Measurements from ENCODE around the gene IGFBP4. TPM values are rescaled to one million over a fixed set of nuclear protein-coding genes. Genes with fewer than 3 reads are reported as not detected.

IGFBP4 gene
- total and polyA plus RNA-seq, 2 donors: 111 to 488 TPM

- H3K4me1 ChIP-seq (ENCODE audit: insufficient read depth): no peaks in the 10 kb centered on the region
- no peak overlapping the region for H3K27ac ChIP-seq (ENCODE audit: low read depth)
- H3K36me3 ChIP-seq (ENCODE audit: insufficient read depth): no peaks in the 10 kb centered on the region
- WGBS: 77% methylated on average over 2 of the region's 2 CpGs
- no peak overlapping the region for H3K4me3 ChIP-seq (ENCODE audit: low read depth, low read length)
- DNase-seq (ENCODE audit: extremely low spot score): no peak
These were observed 11.4 kb downstream of the IGFBP4 start for GRCh38 chr17:40454613-40454995.

- WGBS: 52% methylated on average over 16 of the region's 16 CpGs
- H3K36me3 ChIP-seq (ENCODE audit: insufficient read depth): no peaks in the 10 kb centered on the region
These were observed 13.2 kb downstream of the IGFBP4 start for GRCh38 chr17:40456396-40456951.

DNA sequence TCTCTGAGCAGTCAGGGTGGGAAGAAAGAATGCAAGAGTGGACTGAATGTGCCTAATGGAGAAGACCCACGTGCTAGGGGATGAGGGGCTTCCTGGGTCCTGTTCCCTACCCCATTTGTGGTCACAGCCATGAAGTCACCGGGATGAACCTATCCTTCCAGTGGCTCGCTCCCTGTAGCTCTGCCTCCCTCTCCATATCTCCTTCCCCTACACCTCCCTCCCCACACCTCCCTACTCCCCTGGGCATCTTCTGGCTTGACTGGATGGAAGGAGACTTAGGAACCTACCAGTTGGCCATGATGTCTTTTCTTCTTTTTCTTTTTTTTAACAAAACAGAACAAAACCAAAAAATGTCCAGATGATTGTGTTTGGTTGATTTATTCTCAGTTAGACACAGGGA is 14.1 kb downstream of the IGFBP4 start:
- Histone ChIP-seq H3K36me3 (ENCODE audit: insufficient read depth) (no peaks in the 10 kb centered on the region), H3K4me3 (ENCODE audit: low read depth, low read length) (no peak overlapping the region), H3K27ac (ENCODE audit: low read depth) (peak overlapping the region; percentile 39), H3K4me1 (ENCODE audit: insufficient read depth) (no peaks in the 10 kb centered on the region)
- 91% methylated on average over 3 of the region's 3 CpGs for WGBS
- no peak for DNase-seq (ENCODE audit: extremely low spot score)

More at GRCh38 chr17:40456396-40456951, 13.2 kb downstream of the IGFBP4 start:
- Histone ChIP-seq H3K27ac (ENCODE audit: low read depth) (no peak overlapping the region), H3K4me3 (ENCODE audit: low read depth, low read length) (no peak overlapping the region), H3K4me1 (ENCODE audit: insufficient read depth) (no peaks in the 10 kb centered on the region)
- DNase-seq (ENCODE audit: extremely low spot score): no peak

GRCh38 chr17:40457964-40458791 is 14.9 kb downstream of the IGFBP4 start:
- no peaks in the 10 kb centered on the region for H3K36me3 ChIP-seq (ENCODE audit: insufficient read depth)
- H3K4me1 ChIP-seq (ENCODE audit: insufficient read depth): no peaks in the 10 kb centered on the region
- WGBS: 28% methylated on average over 16 of the region's 16 CpGs
- no peak for DNase-seq (ENCODE audit: extremely low spot score)
- H3K4me3 ChIP-seq (ENCODE audit: low read depth, low read length): no peak overlapping the region
- no peak overlapping the region for H3K27ac ChIP-seq (ENCODE audit: low read depth)

- Histone ChIP-seq H3K4me1 (ENCODE audit: insufficient read depth) (no peaks in the 10 kb centered on the region), H3K36me3 (ENCODE audit: insufficient read depth) (no peaks in the 10 kb centered on the region), H3K27ac (ENCODE audit: low read depth) (no peak overlapping the region), H3K4me3 (ENCODE audit: low read depth, low read length) (no peak overlapping the region)
- DNase-seq (ENCODE audit: extremely low spot score): no peak
- 77% methylated on average over 12 of the region's 12 CpGs for WGBS
These were observed 15.7 kb downstream of the IGFBP4 start for GRCh38 chr17:40458851-40459482.

DNA sequence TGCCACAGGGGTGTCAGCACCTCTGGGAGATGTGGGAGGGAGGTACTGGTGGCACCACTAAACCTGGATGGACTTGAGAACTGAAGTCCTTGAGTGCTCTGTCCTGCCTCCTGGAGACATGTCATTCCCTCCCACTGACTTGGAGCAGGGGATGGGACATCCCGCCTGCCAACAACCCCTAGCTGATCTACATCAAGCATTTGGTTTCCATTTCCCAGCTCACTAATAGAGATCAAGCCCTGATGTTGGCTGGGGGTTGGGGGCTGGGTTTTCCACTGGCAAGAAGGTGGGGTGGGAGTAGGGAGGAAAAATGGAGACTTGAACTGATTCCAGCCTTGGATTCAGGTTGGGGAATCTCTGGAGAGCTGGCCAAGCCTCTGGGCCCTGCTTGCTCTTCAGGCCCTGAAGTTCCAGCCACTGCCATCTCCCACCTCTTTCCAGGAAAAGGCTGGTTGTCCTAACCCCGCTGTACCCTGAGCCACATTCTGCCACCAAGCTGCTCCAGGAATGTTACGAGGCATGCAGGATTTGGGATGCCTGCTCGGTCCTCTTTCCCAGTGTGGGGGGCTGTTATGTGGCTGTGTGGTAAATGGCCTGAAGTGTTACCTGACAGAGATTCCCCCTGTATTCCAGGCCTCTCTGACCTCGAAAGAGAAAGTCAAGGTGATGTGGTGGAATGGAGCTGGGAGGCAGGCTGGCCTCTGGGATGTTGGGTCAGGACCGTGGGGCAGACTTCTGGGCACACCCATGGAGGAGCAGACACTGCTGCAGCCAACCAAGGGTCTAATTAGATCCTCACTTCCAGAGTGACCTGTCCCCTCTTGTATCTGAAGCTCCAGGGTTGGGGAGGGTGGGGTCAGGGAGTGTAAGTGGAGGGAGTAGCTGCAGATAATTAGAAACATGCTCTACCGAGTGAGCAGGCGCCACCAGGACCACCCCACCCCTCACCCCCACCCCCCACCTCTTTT is 16.7 kb downstream of the IGFBP4 start:
- Histone ChIP-seq H3K4me1 (ENCODE audit: insufficient read depth) (no peaks in the 10 kb centered on the region), H3K36me3 (ENCODE audit: insufficient read depth) (no peaks in the 10 kb centered on the region), H3K4me3 (ENCODE audit: low read depth, low read length) (no peak overlapping the region), H3K27ac (ENCODE audit: low read depth) (no peak overlapping the region)
- 61% methylated on average over 8 of the region's 8 CpGs for WGBS
- no peak for DNase-seq (ENCODE audit: extremely low spot score)

- Histone ChIP-seq H3K4me3 (ENCODE audit: low read depth, low read length) (no peak overlapping the region), H3K36me3 (ENCODE audit: insufficient read depth) (no peaks in the 10 kb centered on the region), H3K4me1 (ENCODE audit: insufficient read depth) (no peaks in the 10 kb centered on the region), H3K27ac (ENCODE audit: low read depth) (no peak overlapping the region)
- WGBS: 62% methylated on average over 3 of the region's 3 CpGs
- DNase-seq (ENCODE audit: extremely low spot score): no peak
These were observed 17.3 kb downstream of the IGFBP4 start for GRCh38 chr17:40460604-40460967.

DNA sequence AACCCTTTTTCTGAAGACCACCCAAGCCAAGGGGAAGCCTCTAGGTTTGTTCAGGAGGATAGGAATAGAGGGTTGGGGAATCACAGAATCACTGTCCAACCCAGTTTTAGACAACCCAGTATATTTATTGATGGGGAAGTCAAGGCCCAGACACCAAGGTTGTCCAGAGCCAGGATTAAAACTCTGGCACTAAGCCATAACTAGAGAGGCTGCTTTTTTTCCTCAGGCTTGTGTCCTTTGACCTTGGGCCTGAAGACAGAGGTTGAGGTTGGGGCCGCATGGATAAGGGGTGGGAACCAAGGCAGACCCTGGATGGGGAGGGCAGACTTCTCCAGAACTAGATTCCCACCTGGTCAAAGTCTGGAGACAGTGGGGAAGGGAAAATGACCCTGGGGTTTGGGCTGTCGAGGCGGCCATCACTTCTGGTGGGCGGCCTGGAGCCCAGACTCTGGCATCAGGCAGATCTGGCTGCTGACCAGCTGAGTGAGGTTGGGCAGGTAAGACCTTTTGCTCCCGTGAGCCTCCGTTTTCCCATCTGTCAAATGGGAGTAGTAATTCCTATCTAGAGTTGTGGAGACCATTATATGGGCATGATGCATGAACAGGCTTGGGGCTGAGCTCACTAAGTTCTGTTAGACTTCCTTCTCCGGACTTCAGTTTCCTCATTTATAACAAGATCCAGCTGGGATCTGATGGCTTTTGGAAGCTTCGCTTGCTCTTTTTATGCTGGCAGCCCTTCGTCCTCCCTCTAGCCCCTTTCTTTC is 17.9 kb downstream of the IGFBP4 start:
- WGBS: 59% methylated on average over 9 of the region's 9 CpGs
- DNase-seq (ENCODE audit: extremely low spot score): no peak
- no peak overlapping the region for H3K27ac ChIP-seq (ENCODE audit: low read depth)
- no peaks in the 10 kb centered on the region for H3K36me3 ChIP-seq (ENCODE audit: insufficient read depth)
- H3K4me3 ChIP-seq (ENCODE audit: low read depth, low read length): no peak overlapping the region
- H3K4me1 ChIP-seq (ENCODE audit: insufficient read depth): no peaks in the 10 kb centered on the region

GRCh38 chr17:40461732-40462342 is 18.6 kb downstream of the IGFBP4 start:
- WGBS: 52% methylated on average over 12 of the region's 12 CpGs
- H3K36me3 ChIP-seq (ENCODE audit: insufficient read depth): no peaks in the 10 kb centered on the region
- H3K4me1 ChIP-seq (ENCODE audit: insufficient read depth): no peaks in the 10 kb centered on the region
- DNase-seq (ENCODE audit: extremely low spot score): no peak
- no peak overlapping the region for H3K4me3 ChIP-seq (ENCODE audit: low read depth, low read length)
- H3K27ac ChIP-seq (ENCODE audit: low read depth): no peak overlapping the region

GRCh38 chr17:40462343-40463121 is 19.3 kb downstream of the IGFBP4 start:
- WGBS: 54% methylated on average over 9 of the region's 9 CpGs
- no peak overlapping the region for H3K27ac ChIP-seq (ENCODE audit: low read depth)
- no peak overlapping the region for H3K4me3 ChIP-seq (ENCODE audit: low read depth, low read length)
- no peaks in the 10 kb centered on the region for H3K4me1 ChIP-seq (ENCODE audit: insufficient read depth)
- no peaks in the 10 kb centered on the region for H3K36me3 ChIP-seq (ENCODE audit: insufficient read depth)
- DNase-seq (ENCODE audit: extremely low spot score): no peak

GRCh38 chr17:40463122-40463550 is 19.9 kb downstream of the IGFBP4 start:
- Histone ChIP-seq H3K36me3 (ENCODE audit: insufficient read depth) (no peaks in the 10 kb centered on the region), H3K4me3 (ENCODE audit: low read depth, low read length) (no peak overlapping the region), H3K4me1 (ENCODE audit: insufficient read depth) (no peaks in the 10 kb centered on the region), H3K27ac (ENCODE audit: low read depth) (no peak overlapping the region)
- no peak for DNase-seq (ENCODE audit: extremely low spot score)
- 49% methylated on average over 11 of the region's 11 CpGs for WGBS

DNA sequence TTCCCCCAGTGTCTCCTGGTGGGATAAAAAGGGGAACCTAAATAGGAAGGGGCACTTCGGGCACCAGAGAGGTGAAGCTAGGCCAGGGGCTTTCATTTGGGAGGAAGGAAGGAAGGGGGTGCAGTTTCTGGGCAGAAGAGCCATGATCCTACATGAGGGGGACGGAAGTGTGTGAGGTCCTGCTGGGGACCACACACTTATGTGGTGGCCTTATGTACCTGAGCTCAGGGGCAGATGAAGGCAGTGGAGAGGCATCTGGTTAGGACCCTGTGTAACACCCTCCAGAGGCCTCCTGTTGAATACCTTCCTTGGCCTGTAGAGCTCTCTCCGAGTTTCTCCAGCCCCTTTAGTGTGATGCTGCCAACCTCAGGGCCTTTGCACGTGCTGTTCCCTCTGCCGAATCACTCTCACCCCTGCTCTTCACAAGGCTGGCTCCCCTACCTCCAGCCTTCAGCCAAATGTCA is 21.2 kb downstream of the IGFBP4 start:
- H3K27ac ChIP-seq (ENCODE audit: low read depth): no peak overlapping the region
- no peak for DNase-seq (ENCODE audit: extremely low spot score)
- 87% methylated on average over 5 of the region's 5 CpGs for WGBS
- no peaks in the 10 kb centered on the region for H3K4me1 ChIP-seq (ENCODE audit: insufficient read depth)
- no peaks in the 10 kb centered on the region for H3K36me3 ChIP-seq (ENCODE audit: insufficient read depth)
- H3K4me3 ChIP-seq (ENCODE audit: low read depth, low read length): no peak overlapping the region

Measured in urinary bladder (tissue), 4 donors.